HFFc6 (cell line): Measurements from ENCODE around the gene FAM171A1. TPM values are rescaled to one million over a fixed set of nuclear protein-coding genes. Genes with fewer than 3 reads are reported as not detected.
A peak's percentile ranks its signal among the peaks of the same experiment; 100 is the strongest.

Source experiments
- DNase-seq: peaks from one replicate; pipeline ENCODE4 v3.0.0-alpha.2; 2018
- H3K27ac Mint-ChIP-seq: 2 replicates; pipeline ENCODE4 v1.8.0; 2020; ENCODE audit warnings: mild to moderate bottlenecking, mixed read lengths
- H3K27me3 Mint-ChIP-seq: 2 replicates; pipeline ENCODE4 v1.8.0; 2021; ENCODE audit warnings: mild to moderate bottlenecking, moderate library complexity, mixed read lengths; ENCODE audit not compliant: insufficient read depth
- H3K36me3 Mint-ChIP-seq: 2 replicates; pipeline ENCODE4 v1.8.0; 2021; ENCODE audit warnings: low read depth, mixed read lengths
- H3K4me1 Mint-ChIP-seq: 2 replicates; pipeline ENCODE4 v1.8.0; 2020; ENCODE audit warnings: low read depth, mixed read lengths
- H3K4me3 Mint-ChIP-seq: 2 replicates; pipeline ENCODE4 v1.8.0; 2020; ENCODE audit warnings: mild to moderate bottlenecking, moderate library complexity, mixed read lengths
- H3K9me3 Mint-ChIP-seq: 2 replicates; pipeline ENCODE4 v1.8.0; 2020; ENCODE audit warnings: mild to moderate bottlenecking, mixed read lengths
- total RNA-seq, 6 experiments: library from RNA; stranded (reverse); fragmentation: NEBNext Ultra II Directional; extraction: Animal tissue kit (Norgen Biotek cat#: 25700); gene quantifications; 2 replicates in 1 of 6; 3 replicates in 5 of 6; pipeline ENCODE4 v1.2.3, GENCODE V29; 2021
- TF ChIP-seq, protein P1 (sequence below): fragments of 200-600 bp; sonication (generic); IDR thresholded peaks from 2 replicates; pipeline ENCODE4 v1.5.0; 2021; ENCODE audit warnings: antibody characterized with exemption, mild to moderate bottlenecking

FAM171A1 gene
- total RNA-seq, 6 experiments from 2014 or later, result 33.4 to 60.7 (median 48.6) TPM

DNA sequence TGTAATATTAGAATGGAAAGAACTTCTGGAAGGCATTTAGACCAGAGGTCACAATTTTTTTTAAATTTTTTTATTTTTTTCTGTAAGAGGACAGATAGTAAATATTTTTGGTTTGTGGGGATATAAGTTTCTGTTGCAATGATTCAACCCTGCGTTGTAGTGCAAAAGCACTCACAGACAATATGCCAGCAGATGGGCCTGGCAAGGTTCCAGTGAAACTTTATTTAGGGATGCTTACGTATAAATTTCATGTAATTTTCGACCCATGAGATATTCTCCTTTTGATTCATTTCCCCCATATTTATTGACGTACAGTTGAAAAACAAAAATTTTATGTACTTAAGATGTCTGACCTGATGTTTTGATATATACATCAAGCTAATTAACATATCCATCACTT, 129.8 kb downstream of the FAM171A1 start:
- Mint-ChIP-seq H3K9me3 (no peaks in the 10 kb centered on the region), H3K27ac (no peak overlapping the region), H3K27me3 (peaks cover 2% of the 10 kb centered on the region), H3K36me3 (0 out of 2 replicates have a peak, but pooled peaks cover 4% of the 10 kb centered on the region), H3K4me3 (no peak overlapping the region), H3K4me1 (peaks cover 12% of the 10 kb centered on the region; the same call in 1 of the 2 replicates)
- TF ChIP-seq, protein P1, sequence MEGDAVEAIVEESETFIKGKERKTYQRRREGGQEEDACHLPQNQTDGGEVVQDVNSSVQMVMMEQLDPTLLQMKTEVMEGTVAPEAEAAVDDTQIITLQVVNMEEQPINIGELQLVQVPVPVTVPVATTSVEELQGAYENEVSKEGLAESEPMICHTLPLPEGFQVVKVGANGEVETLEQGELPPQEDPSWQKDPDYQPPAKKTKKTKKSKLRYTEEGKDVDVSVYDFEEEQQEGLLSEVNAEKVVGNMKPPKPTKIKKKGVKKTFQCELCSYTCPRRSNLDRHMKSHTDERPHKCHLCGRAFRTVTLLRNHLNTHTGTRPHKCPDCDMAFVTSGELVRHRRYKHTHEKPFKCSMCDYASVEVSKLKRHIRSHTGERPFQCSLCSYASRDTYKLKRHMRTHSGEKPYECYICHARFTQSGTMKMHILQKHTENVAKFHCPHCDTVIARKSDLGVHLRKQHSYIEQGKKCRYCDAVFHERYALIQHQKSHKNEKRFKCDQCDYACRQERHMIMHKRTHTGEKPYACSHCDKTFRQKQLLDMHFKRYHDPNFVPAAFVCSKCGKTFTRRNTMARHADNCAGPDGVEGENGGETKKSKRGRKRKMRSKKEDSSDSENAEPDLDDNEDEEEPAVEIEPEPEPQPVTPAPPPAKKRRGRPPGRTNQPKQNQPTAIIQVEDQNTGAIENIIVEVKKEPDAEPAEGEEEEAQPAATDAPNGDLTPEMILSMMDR, result no peak
- DNase-seq, result no peak

DNA sequence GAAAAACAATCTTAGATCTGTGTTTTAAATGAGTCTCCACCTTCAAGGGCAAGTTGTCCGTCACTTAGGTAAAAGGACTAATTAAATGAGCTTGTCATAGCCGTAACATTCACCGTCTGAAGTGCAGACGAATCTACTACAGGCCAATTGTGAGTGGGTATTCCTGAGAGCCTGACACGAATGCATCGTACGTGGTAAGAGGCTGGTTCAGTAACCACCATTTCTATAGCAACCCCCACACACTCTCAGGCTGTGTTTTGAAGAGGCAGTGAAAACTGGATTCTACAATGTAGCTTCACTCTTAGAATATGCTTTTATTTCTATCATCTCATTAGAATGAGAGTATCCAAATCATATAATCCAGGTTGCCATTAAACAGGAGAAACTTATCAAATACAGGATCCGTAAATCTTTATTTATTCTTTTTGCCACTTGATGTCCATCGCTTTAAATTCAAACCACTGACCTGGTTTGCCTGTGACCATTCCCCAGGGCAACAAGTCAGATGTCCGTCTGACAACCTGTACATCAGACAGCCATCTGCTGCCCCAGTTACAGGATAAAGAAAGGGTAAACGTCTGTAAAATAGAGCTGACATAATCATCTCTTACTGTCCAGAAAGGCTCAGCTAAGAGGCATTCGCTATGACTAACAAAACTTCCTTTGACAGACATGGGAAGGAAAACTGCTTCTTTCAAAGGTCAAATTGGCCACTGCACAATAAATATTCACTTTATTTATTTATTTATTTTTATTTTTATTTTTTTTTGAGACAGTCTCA, 132.3 kb downstream of the FAM171A1 start:
- Mint-ChIP-seq H3K4me1 (peaks cover 12% of the 10 kb centered on the region; the same call in 1 of the 2 replicates), H3K27ac (peak overlapping the region; percentile 52; the same call in 1 of the 2 replicates), H3K36me3 (0 out of 2 replicates have a peak, but pooled peaks cover 4% of the 10 kb centered on the region), H3K9me3 (no peaks in the 10 kb centered on the region), H3K27me3 (peaks cover 2% of the 10 kb centered on the region), H3K4me3 (no peak overlapping the region)
- peak; percentile 12 for DNase-seq
- TF ChIP-seq, protein P1, result no peak

DNA sequence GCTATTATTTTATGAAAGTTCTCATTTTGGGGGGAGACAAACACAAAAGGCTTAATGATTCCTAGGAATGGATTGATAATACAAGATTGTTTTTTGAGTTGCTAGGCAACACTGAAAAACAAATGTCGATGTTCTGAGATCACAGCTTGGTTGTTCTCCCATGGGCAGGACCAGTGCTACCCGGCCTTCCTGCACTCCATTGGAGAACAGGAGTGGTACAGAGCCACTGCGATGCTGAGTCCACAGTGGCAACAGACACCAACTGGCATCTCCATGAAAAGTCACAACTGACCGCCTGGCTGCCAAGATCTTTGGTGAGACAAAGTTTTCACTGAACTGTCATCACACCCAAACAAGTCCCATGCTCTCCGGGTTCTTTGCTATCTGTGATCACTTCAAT, 133.7 kb downstream of the FAM171A1 start:
- Mint-ChIP-seq H3K4me3 (no peak overlapping the region), H3K9me3 (no peaks in the 10 kb centered on the region), H3K27me3 (peaks cover 1% of the 10 kb centered on the region; the same call in 1 of the 2 replicates), H3K27ac (peak overlapping the region; percentile 76; the same call in 1 of the 2 replicates), H3K4me1 (peaks cover 12% of the 10 kb centered on the region; the same call in 1 of the 2 replicates), H3K36me3 (0 out of 2 replicates have a peak, but pooled peaks cover 4% of the 10 kb centered on the region)
- peak; percentile 14 for DNase-seq
- TF ChIP-seq, protein P1, result no peak

DNA sequence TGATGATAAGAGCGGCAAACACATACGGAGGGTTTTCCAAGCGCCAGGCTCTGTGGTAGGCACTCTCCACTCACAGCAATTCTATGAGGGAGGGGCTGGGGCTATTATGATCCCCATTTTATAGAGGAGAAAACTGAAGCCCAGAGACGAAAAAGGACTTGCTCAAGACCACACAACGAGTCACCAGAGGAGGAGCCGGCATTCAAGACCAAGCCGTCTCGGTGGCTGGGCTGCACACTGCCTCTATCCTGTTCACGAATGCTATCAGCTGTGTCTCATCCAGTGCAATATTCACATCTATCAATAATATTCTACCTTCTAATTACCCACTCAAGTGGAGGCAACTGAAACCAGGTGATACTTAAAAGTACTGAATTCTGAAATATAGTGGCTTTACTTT, 134.7 kb downstream of the FAM171A1 start:
- no peaks in the 10 kb centered on the region for H3K9me3 Mint-ChIP-seq
- no peak overlapping the region for H3K4me3 Mint-ChIP-seq
- TF ChIP-seq, protein P1, result no peak
- H3K4me1 Mint-ChIP-seq, result peaks cover 12% of the 10 kb centered on the region; the same call in 1 of the 2 replicates
- H3K36me3 Mint-ChIP-seq, result 0 out of 2 replicates have a peak, but pooled peaks cover 4% of the 10 kb centered on the region
- H3K27me3 Mint-ChIP-seq, result peaks cover 1% of the 10 kb centered on the region; the same call in 1 of the 2 replicates
- DNase-seq, result no peak
- H3K27ac Mint-ChIP-seq, result peak overlapping the region; percentile 76; the same call in 1 of the 2 replicates

DNA sequence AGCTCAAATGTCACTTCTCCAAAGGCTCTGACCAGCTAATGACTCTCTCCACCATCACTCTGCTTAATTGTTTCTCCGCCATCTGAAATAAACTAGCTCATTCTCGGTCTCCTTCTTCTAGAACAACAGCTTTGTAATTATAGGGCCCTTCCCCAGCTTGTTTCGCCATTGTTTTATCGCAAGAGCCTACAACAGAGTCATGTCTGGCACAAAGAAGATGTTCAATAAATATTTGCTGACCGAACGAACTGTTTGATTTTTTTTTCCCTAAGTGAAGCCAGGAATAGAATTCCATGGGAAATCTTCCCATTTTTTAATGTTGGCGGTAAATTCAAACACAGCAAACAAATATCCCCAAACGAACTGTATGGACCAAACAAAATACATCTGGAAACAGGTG, 138.8 kb downstream of the FAM171A1 start:
- Mint-ChIP-seq H3K9me3 (no peaks in the 10 kb centered on the region), H3K27ac (no peak overlapping the region), H3K27me3 (peaks cover 3% of the 10 kb centered on the region), H3K36me3 (peaks cover 7% of the 10 kb centered on the region; the same call in 1 of the 2 replicates), H3K4me1 (peaks cover 28% of the 10 kb centered on the region), H3K4me3 (no peak overlapping the region)
- TF ChIP-seq, protein P1, result no peak
- DNase-seq, result no peak
